Measurements from ENCODE around the gene CKAP5. TPM values are rescaled to one million over a fixed set of nuclear protein-coding genes. Genes with fewer than 3 reads are reported as not detected.

CKAP5 gene
- 101 and 113 TPM in 2 replicates for total RNA-seq
- long read RNA-seq, partial matches to known transcripts = 79 of 86 reads
- long read RNA-seq, other reads (novel, unspliced or antisense) = 5 of 86 reads

DNA sequence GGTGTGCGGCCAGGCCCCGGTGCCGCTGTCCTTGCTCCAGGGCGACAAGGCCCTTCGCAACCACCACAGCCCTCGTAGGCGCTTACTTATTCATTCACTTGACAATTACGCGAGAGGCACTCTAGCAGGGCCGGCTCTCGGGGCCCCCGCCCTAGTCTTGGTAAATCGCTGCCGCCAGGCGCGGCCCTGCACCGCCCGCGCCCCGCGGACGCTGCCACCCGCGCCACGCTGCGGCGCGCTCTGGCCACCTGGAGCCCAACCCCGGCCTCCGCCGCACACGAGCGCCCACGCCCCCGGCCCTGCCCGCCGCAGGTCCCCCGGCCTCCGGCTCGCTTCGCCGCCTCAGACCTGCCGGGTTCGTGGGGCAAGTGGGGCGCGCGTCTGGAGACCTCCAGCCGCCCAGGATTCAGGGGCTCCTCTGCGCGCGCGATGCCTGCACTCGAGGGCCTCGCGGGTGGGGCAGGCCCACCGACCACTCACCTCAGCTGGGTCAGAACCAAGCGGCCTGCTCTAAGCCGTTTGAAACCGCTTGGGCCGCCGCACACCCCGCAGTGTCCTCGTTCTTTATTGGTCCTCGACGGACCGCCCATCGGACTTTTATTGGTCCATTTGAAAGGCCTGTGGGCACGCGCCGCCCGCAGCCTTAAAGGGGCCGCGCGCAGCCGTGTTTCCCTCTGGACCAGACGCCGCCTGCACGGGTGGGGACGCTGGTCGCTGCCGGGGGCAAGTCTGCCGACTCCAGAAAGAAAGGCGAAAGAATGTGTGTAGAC lies at the start of gene CKAP5:
Gene CKAP5, minus strand, starts transcription at position 541 of the 770 bp plus-strand sequence. CDS start 25,049 bp downstream, outside the sequence.
- no peaks in the 10 kb centered on the region for H3K27me3 Mint-ChIP-seq (ENCODE audit: unreplicated experiment)
- DNase-seq (ENCODE audit: extremely low spot score, unreplicated experiment) = peak; percentile 95
- peaks cover 29% of the 10 kb centered on the region for H3K4me1 Mint-ChIP-seq (ENCODE audit: unreplicated experiment)
- H3K9me3 Mint-ChIP-seq (ENCODE audit: unreplicated experiment) = no peaks in the 10 kb centered on the region
- H3K4me3 Mint-ChIP-seq (ENCODE audit: unreplicated experiment) = peak within 1 kb of the TSS; percentile 89
- H3K27ac Mint-ChIP-seq (ENCODE audit: unreplicated experiment) = peak within 1 kb of the TSS; percentile 91
- H3K36me3 Mint-ChIP-seq (ENCODE audit: unreplicated experiment) = no peaks in the 10 kb centered on the region
- TF ChIP-seq CTCF (IDR thresholded peaks at IDR 0.05) = no peak

- no peak overlapping the region for H3K4me3 Mint-ChIP-seq (ENCODE audit: unreplicated experiment)
- H3K27ac Mint-ChIP-seq (ENCODE audit: unreplicated experiment) = no peak overlapping the region
- peaks cover 20% of the 10 kb centered on the region for H3K36me3 Mint-ChIP-seq (ENCODE audit: unreplicated experiment)
- no peak for TF ChIP-seq CTCF (IDR thresholded peaks at IDR 0.05)
- H3K27me3 Mint-ChIP-seq (ENCODE audit: unreplicated experiment) = no peaks in the 10 kb centered on the region
- DNase-seq (ENCODE audit: extremely low spot score, unreplicated experiment) = no peak
- no peaks in the 10 kb centered on the region for H3K9me3 Mint-ChIP-seq (ENCODE audit: unreplicated experiment)
- peaks cover 3% of the 10 kb centered on the region for H3K4me1 Mint-ChIP-seq (ENCODE audit: unreplicated experiment)
These were observed 49.7 kb upstream of the CKAP5 start for GRCh38 chr11:46895821-46896220.

- no peaks in the 10 kb centered on the region for H3K9me3 Mint-ChIP-seq (ENCODE audit: unreplicated experiment)
- H3K4me1 Mint-ChIP-seq (ENCODE audit: unreplicated experiment) = peaks cover 2% of the 10 kb centered on the region
- no peaks in the 10 kb centered on the region for H3K27me3 Mint-ChIP-seq (ENCODE audit: unreplicated experiment)
- TF ChIP-seq CTCF (IDR thresholded peaks at IDR 0.05) = no peak
- no peak overlapping the region for H3K4me3 Mint-ChIP-seq (ENCODE audit: unreplicated experiment)
- no peak overlapping the region for H3K27ac Mint-ChIP-seq (ENCODE audit: unreplicated experiment)
- peaks cover 23% of the 10 kb centered on the region for H3K36me3 Mint-ChIP-seq (ENCODE audit: unreplicated experiment)
- no peak for DNase-seq (ENCODE audit: extremely low spot score, unreplicated experiment)
These were observed 48.9 kb upstream of the CKAP5 start for GRCh38 chr11:46894961-46895360.

GRCh38 chr11:46894506-46894905 lies 48.4 kb upstream of the CKAP5 start:
- H3K4me1 Mint-ChIP-seq (ENCODE audit: unreplicated experiment) = peaks cover 2% of the 10 kb centered on the region
- no peaks in the 10 kb centered on the region for H3K27me3 Mint-ChIP-seq (ENCODE audit: unreplicated experiment)
- no peak for DNase-seq (ENCODE audit: extremely low spot score, unreplicated experiment)
- TF ChIP-seq CTCF (IDR thresholded peaks at IDR 0.05) = no peak
- no peak overlapping the region for H3K4me3 Mint-ChIP-seq (ENCODE audit: unreplicated experiment)
- peaks cover 26% of the 10 kb centered on the region for H3K36me3 Mint-ChIP-seq (ENCODE audit: unreplicated experiment)
- H3K9me3 Mint-ChIP-seq (ENCODE audit: unreplicated experiment) = no peaks in the 10 kb centered on the region
- no peak overlapping the region for H3K27ac Mint-ChIP-seq (ENCODE audit: unreplicated experiment)

DNA sequence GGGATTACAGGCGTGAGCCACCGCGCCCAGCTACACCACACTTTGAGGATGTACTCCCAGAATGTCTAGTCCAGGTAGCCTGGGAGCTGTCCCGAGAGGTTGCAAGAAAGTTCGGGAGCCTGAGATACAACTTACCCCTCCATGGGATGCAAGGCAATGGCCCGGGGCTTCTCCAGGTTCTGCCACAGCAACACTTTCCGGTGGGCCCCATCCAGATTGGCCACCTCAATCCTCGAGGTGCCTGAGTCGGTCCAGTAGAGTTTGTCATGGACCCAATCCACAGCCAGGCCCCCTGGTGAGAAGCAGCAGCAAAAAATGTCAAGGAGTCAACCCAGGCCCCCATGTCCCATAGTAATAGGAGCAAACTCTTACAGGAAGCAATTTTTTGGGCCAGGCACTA lies 46.8 kb upstream of the CKAP5 start:
- no peak overlapping the region for H3K27ac Mint-ChIP-seq (ENCODE audit: unreplicated experiment)
- peaks cover 2% of the 10 kb centered on the region for H3K4me1 Mint-ChIP-seq (ENCODE audit: unreplicated experiment)
- no peaks in the 10 kb centered on the region for H3K9me3 Mint-ChIP-seq (ENCODE audit: unreplicated experiment)
- TF ChIP-seq CTCF (IDR thresholded peaks at IDR 0.05) = no peak
- H3K4me3 Mint-ChIP-seq (ENCODE audit: unreplicated experiment) = no peak overlapping the region
- H3K36me3 Mint-ChIP-seq (ENCODE audit: unreplicated experiment) = peaks cover 22% of the 10 kb centered on the region
- H3K27me3 Mint-ChIP-seq (ENCODE audit: unreplicated experiment) = no peaks in the 10 kb centered on the region
- no peak for DNase-seq (ENCODE audit: extremely low spot score, unreplicated experiment)
